HepG2 (cell line): Measurements from ENCODE around the gene NEK5. TPM values are rescaled to one million over a fixed set of nuclear protein-coding genes. Genes with fewer than 3 reads are reported as not detected.

ENCODE experiments used
- ARID3A ChIP-seq: IDR thresholded peaks from 2 replicates; pipeline ENCODE4 v1.6.1; 2012; ENCODE audit warnings: low read depth, low read length, improper control_type of control experiment
- ATF4 ChIP-seq, 2 experiments: fragments of 450-650 bp in 1 of 2; sonication (generic) in 1 of 2; formaldehyde crosslinking; IDR thresholded peaks; 2 replicates each; pipeline versions ENCODE4 v1.5.0 to v1.8.0; 2020 to 2022; ENCODE audit warnings: mild to moderate bottlenecking in 1 of 2, missing genetic modification reagents in 1 of 2
- FOSL1 ChIP-seq: sonication (generic); formaldehyde crosslinking; IDR thresholded peaks from 2 replicates; pipeline ENCODE4 v1.9.0; 2021; ENCODE audit warnings: missing genetic modification reagents, borderline replicate concordance
- FUBP1 ChIP-seq: sonication (generic); formaldehyde crosslinking; IDR thresholded peaks from 2 replicates; pipeline ENCODE4 v1.5.1; 2020; ENCODE audit warnings: missing genetic modification reagents, mild to moderate bottlenecking, borderline replicate concordance
- MAFG ChIP-seq: sonication (generic); formaldehyde crosslinking; IDR thresholded peaks from 2 replicates; pipeline ENCODE4 v1.5.1; 2020; ENCODE audit warnings: mild to moderate bottlenecking, missing genetic modification reagents
- MEF2D ChIP-seq: sonication (generic); formaldehyde crosslinking; IDR thresholded peaks from 2 replicates; pipeline ENCODE4 v1.5.1; 2020; ENCODE audit warnings: mild to moderate bottlenecking, missing genetic modification reagents
- MLX ChIP-seq: IDR thresholded peaks from 2 replicates; pipeline ENCODE4 v1.6.1; 2016
- MXD3 ChIP-seq: IDR thresholded peaks from 2 replicates; pipeline ENCODE4 v1.6.1; 2016; ENCODE audit warnings: mild to moderate bottlenecking, missing biosample characterization, missing genetic modification reagents
- MYNN ChIP-seq: sonication (generic); formaldehyde crosslinking; IDR thresholded peaks from 2 replicates; pipeline ENCODE4 v1.4.0; 2020; ENCODE audit warnings: mild to moderate bottlenecking, low read depth, missing genetic modification reagents
- POGZ ChIP-seq: sonication (generic); formaldehyde crosslinking; IDR thresholded peaks from 2 replicates; pipeline ENCODE4 v1.4.0; 2020; ENCODE audit warnings: mild to moderate bottlenecking, missing genetic modification reagents
- PREB ChIP-seq: sonication (generic); formaldehyde crosslinking; IDR thresholded peaks from 2 replicates; pipeline ENCODE4 v1.4.0; 2020; ENCODE audit warnings: missing genetic modification reagents
- RAD21 ChIP-seq: fragments of 450-650 bp; formaldehyde crosslinking; IDR thresholded peaks from 2 replicates; pipeline ENCODE4 v1.5.0; 2020; ENCODE audit warnings: mild to moderate bottlenecking
- RCOR2 ChIP-seq: IDR thresholded peaks from 2 replicates; pipeline ENCODE4 v1.6.1; 2016; ENCODE audit warnings: missing biosample characterization, missing genetic modification reagents
- ZFX ChIP-seq: sonication (generic); formaldehyde crosslinking; IDR thresholded peaks from 2 replicates; pipeline ENCODE4 v1.4.0; 2020; ENCODE audit warnings: mild to moderate bottlenecking, low read depth, missing genetic modification reagents, moderate library complexity
- ZNF124 ChIP-seq: sonication (generic); formaldehyde crosslinking; IDR thresholded peaks from 2 replicates; pipeline ENCODE4 v1.4.0; 2020; ENCODE audit warnings: missing genetic modification reagents
- ZNF3 ChIP-seq: IDR thresholded peaks from 2 replicates; pipeline ENCODE4 v1.7.0; 2017; ENCODE audit warnings: inconsistent platforms
- ZNF382 ChIP-seq: sonication (generic); formaldehyde crosslinking; IDR thresholded peaks from 2 replicates; pipeline ENCODE4 v1.5.0; 2020; ENCODE audit warnings: missing genetic modification reagents, mild to moderate bottlenecking, borderline replicate concordance
- ZNF446 ChIP-seq: sonication (generic); formaldehyde crosslinking; IDR thresholded peaks from 2 replicates; pipeline ENCODE4 v1.5.0; 2020; ENCODE audit warnings: mild to moderate bottlenecking, missing genetic modification reagents
- ZNF546 ChIP-seq: sonication (generic); formaldehyde crosslinking; conservative IDR thresholded peaks from 2 replicates; pipeline ENCODE4 v1.8.1; 2023; ENCODE audit warnings: mild to moderate bottlenecking, missing genetic modification reagents
- ZNF644 ChIP-seq: IDR thresholded peaks from 2 replicates; pipeline ENCODE4 v1.6.1; 2016; ENCODE audit warnings: low read depth
- ZNF660 ChIP-seq: sonication (generic); formaldehyde crosslinking; IDR thresholded peaks from 2 replicates; pipeline ENCODE4 v1.5.1; 2020; ENCODE audit warnings: mild to moderate bottlenecking, low read depth, missing genetic modification reagents, borderline replicate concordance
- ZNF674 ChIP-seq: sonication (generic); formaldehyde crosslinking; IDR thresholded peaks from 2 replicates; pipeline ENCODE4 v1.5.0; 2020; ENCODE audit warnings: low read depth, mild to moderate bottlenecking, missing genetic modification reagents
- ZNF75D ChIP-seq: sonication (generic); formaldehyde crosslinking; IDR thresholded peaks from 2 replicates; pipeline ENCODE4 v1.8.1; 2023; ENCODE audit warnings: missing genetic modification reagents, mild to moderate bottlenecking, borderline replicate concordance
- polyA plus RNA-seq, 8 experiments: library from polyadenylated mRNA; depleted of rRNA in 3 of 8; stranded (reverse) in 7 of 8; unstranded in 1 of 8; fragments of >200 nt; fragmentation: Illumina TruSeq in 4 of 8; extraction: Trizol in 4 of 8; gene quantifications; 2 replicates each; pipeline versions ENCODE4 v1.2.1 to v1.2.3, GENCODE V29; 2011 to 2016; ENCODE audit warnings: low read depth in 4 of 8, missing spikeins in 1 of 8, mixed read lengths in 1 of 8; ENCODE audit not compliant: insufficient read depth in 1 of 8
- total RNA-seq, 5 experiments: library from RNA; depleted of rRNA; stranded (reverse); fragments of >200 nt; fragmentation: Illumina TruSeq; extraction: Trizol; gene quantifications; 2 replicates each; pipeline ENCODE4 v1.2.3, GENCODE V29; 2016; ENCODE audit warnings: low read depth in 1 of 5

Gene NEK5
- total and polyA plus RNA-seq, 2 of the 13 experiments (the other 11 are each of a cell fraction or from before 2014, with no cell fraction given), result 0.12 to 0.22 TPM

GRCh38 chr13:52011632-52012511, 117.0 kb downstream of the NEK5 start, which contains the start of gene ALG11 (continued):
- TF ChIP-seq ZNF644 (CRISPR knock-in tag), result peak; percentile 44; the same call in 1 of the 2 replicates
- TF ChIP-seq ZFX (CRISPR knock-in tag), result peak; percentile 89
- TF ChIP-seq ZNF75D (CRISPR knock-in tag), result no peak
- peak; percentile 72 for TF ChIP-seq RAD21 (CRISPR knock-in tag)
- TF ChIP-seq ZNF546, result peak; percentile 83
- TF ChIP-seq MEF2D (CRISPR knock-in tag), result peak; percentile 49; the same call in 1 of the 2 replicates
- peak; percentile 82 for TF ChIP-seq RCOR2 (CRISPR knock-in tag)
- peak in 1 of 2 experiments; percentile 79; a peak in 2 of 4 replicates for TF ChIP-seq ATF4 (CRISPR knock-in tag; IDR thresholded peaks at IDR 0.05)
- peak; percentile 91 for TF ChIP-seq POGZ (CRISPR knock-in tag)
- TF ChIP-seq ZNF674 (CRISPR knock-in tag), result 0 out of 2 replicates have a peak, but pooled peaks have one; percentile 69
- peak; percentile 28; the same call in 1 of the 2 replicates for TF ChIP-seq MYNN (CRISPR knock-in tag)
- TF ChIP-seq PREB (CRISPR knock-in tag), result no peak
- TF ChIP-seq ZNF382, result no peak
- peak; percentile 55; the same call in 1 of the 2 replicates for TF ChIP-seq MAFG (CRISPR knock-in tag)
- no peak for TF ChIP-seq FUBP1
- peak; percentile 82; the same call in 1 of the 2 replicates for TF ChIP-seq MXD3 (CRISPR knock-in tag)
- peak; percentile 43; the same call in 1 of the 2 replicates for TF ChIP-seq ZNF124 (CRISPR knock-in tag)
- no peak for TF ChIP-seq FOSL1 (CRISPR knock-in tag)
- TF ChIP-seq ZNF660 (CRISPR knock-in tag), result no peak
- TF ChIP-seq ZNF446 (CRISPR knock-in tag), result peak; percentile 91
- TF ChIP-seq MLX, result no peak; the same call in 1 of the 2 replicates
- 0 out of 2 replicates have a peak, but pooled peaks have one; percentile 31 for TF ChIP-seq ARID3A
- TF ChIP-seq ZNF3 (CRISPR knock-in tag), result no peak
